Erythroblast (primary cell): ENCODE results near the gene WDR48.

ENCODE experiments used
- GATA1 ChIP-seq: IDR thresholded peaks from 2 replicates; pipeline ENCODE4 v1.6.1; 2011; ENCODE audit warnings: low read depth, mild to moderate bottlenecking, control low read depth, low read length, moderate library complexity
- POLR2A ChIP-seq: IDR thresholded peaks from 2 replicates; pipeline ENCODE4 v1.6.1; 2011; ENCODE audit warnings: mild to moderate bottlenecking, low read length

DNA sequence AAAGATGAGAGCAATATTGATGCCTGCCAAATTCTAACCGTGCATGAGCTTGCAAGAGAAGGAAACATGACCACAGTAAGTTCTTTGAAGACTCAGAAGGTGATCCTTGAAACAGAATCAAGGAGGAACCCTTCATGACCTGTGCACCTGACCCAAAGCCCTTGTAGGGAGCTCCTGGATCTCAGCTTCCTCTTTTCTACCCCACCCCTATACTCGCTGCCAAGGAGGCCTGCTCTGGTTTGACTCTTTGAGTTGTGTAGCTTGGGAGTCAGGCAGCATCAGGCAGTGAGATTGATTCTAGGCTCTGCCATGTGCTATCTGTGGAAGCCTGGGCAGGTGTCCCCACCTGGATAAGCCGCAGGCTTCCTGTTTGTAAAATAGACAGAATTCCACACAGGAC, 66.3 kb downstream of the WDR48 start:
- TF ChIP-seq POLR2A: no peak
- TF ChIP-seq GATA1: no peak
